BE2C (cell line): Measurements from ENCODE around the gene IFT80.

ENCODE experiments used
- DNase-seq: peaks from one replicate; pipeline ENCODE4 v3.0.0-alpha.2; 2020
- H3K27me3 ChIP-seq: fragments of 250-450 bp; sonication (Bioruptor Pico); 2 replicates; pipeline ENCODE4 v1.5.1; 2020; ENCODE audit warnings: mild to moderate bottlenecking
- H3K36me3 ChIP-seq: fragments of 250-450 bp; sonication (Bioruptor Pico); 2 replicates; pipeline ENCODE4 v1.5.1; 2020; ENCODE audit warnings: mild to moderate bottlenecking
- H3K4me1 ChIP-seq: fragments of 250-450 bp; sonication (Bioruptor Pico); 2 replicates; pipeline ENCODE4 v1.5.1; 2020
- H3K4me3 ChIP-seq: 2 replicates; pipeline ENCODE4 v1.5.1; 2011; ENCODE audit warnings: low read depth, low read length
- H3K9me3 ChIP-seq: fragments of 250-450 bp; sonication (Bioruptor Pico); 2 replicates; pipeline ENCODE4 v1.5.1; 2020
- CTCF ChIP-seq: IDR thresholded peaks from 2 replicates; pipeline ENCODE4 v1.5.1; 2012; ENCODE audit warnings: mild to moderate bottlenecking, low read depth, low read length

Gene IFT80

GRCh38 chr3:160398820-160399124, 253 bp downstream of the IFT80 start:
- H3K27me3 ChIP-seq, result no peaks in the 10 kb centered on the region
- no peak for TF ChIP-seq CTCF
- H3K9me3 ChIP-seq, result no peaks in the 10 kb centered on the region
- H3K36me3 ChIP-seq, result peaks cover 27% of the 10 kb centered on the region
- H3K4me3 ChIP-seq, result peak overlapping the region; percentile 98
- H3K4me1 ChIP-seq, result no peaks in the 10 kb centered on the region
- DNase-seq, result no peak

GRCh38 chr3:160395297-160395696, 3.7 kb downstream of the IFT80 start:
- no peak for DNase-seq
- TF ChIP-seq CTCF, result no peak
- no peaks in the 10 kb centered on the region for H3K27me3 ChIP-seq
- peaks cover 3% of the 10 kb centered on the region for H3K36me3 ChIP-seq
- no peaks in the 10 kb centered on the region for H3K4me1 ChIP-seq
- H3K4me3 ChIP-seq, result no peak overlapping the region
- no peaks in the 10 kb centered on the region for H3K9me3 ChIP-seq

- TF ChIP-seq CTCF, result no peak
- Histone ChIP-seq H3K36me3 (no peaks in the 10 kb centered on the region), H3K9me3 (no peaks in the 10 kb centered on the region), H3K27me3 (no peaks in the 10 kb centered on the region), H3K4me1 (no peaks in the 10 kb centered on the region), H3K4me3 (no peak overlapping the region)
- no peak for DNase-seq
Observed at GRCh38 chr3:160394009-160394392, 5.0 kb downstream of the IFT80 start.

GRCh38 chr3:160393346-160394008, 5.5 kb downstream of the IFT80 start:
- no peaks in the 10 kb centered on the region for H3K27me3 ChIP-seq
- no peaks in the 10 kb centered on the region for H3K9me3 ChIP-seq
- no peaks in the 10 kb centered on the region for H3K4me1 ChIP-seq
- no peak for TF ChIP-seq CTCF
- H3K36me3 ChIP-seq, result no peaks in the 10 kb centered on the region
- no peak for DNase-seq
- H3K4me3 ChIP-seq, result no peak overlapping the region

GRCh38 chr3:160392798-160393197, 6.2 kb downstream of the IFT80 start:
- H3K27me3 ChIP-seq, result no peaks in the 10 kb centered on the region
- H3K36me3 ChIP-seq, result no peaks in the 10 kb centered on the region
- H3K4me3 ChIP-seq, result no peak overlapping the region
- no peaks in the 10 kb centered on the region for H3K9me3 ChIP-seq
- no peaks in the 10 kb centered on the region for H3K4me1 ChIP-seq
- no peak for TF ChIP-seq CTCF
- no peak for DNase-seq

- DNase-seq, result no peak
Observed at GRCh38 chr3:160390565-160391138, 8.4 kb downstream of the IFT80 start.

More at GRCh38 chr3:160390565-160391138, 8.4 kb downstream of the IFT80 start:
- Histone ChIP-seq H3K36me3 (no peaks in the 10 kb centered on the region), H3K4me3 (no peak overlapping the region), H3K4me1 (no peaks in the 10 kb centered on the region), H3K27me3 (no peaks in the 10 kb centered on the region), H3K9me3 (no peaks in the 10 kb centered on the region)
- TF ChIP-seq CTCF, result no peak
